Measurements from ENCODE around the gene LRRC73. TPM values are rescaled to one million over a fixed set of nuclear protein-coding genes. Genes with fewer than 3 reads are reported as not detected.

Gene LRRC73
- total and polyA plus RNA-seq, 9 of the 15 experiments (the other 6 are each of a cell fraction or from before 2014, with no cell fraction given), result 0.07 to 0.55 (median 0.16) TPM; not detected in 3

GRCh38 chr6:43477235-43478007 lies 32.7 kb downstream of the LRRC73 start, which contains the start of gene TJAP1 (continued):
- TF ChIP-seq MAX (CRISPR knock-in tag; IDR thresholded peaks at IDR 0.05) (0 out of 2 replicates have a peak, but pooled peaks have one; percentile 11), HSF4 (CRISPR knock-in tag; IDR thresholded peaks at IDR 0.05; ENCODE audit: borderline replicate concordance) (no peak), TEAD1 (CRISPR knock-in tag; IDR thresholded peaks at IDR 0.05) (no peak), TAF1 (IDR thresholded peaks at IDR 0.05; ENCODE audit: control insufficient read depth, extremely low read depth, insufficient read depth, low read length, severe bottlenecking) (peak; percentile 100), MEF2D (tag; conservative IDR thresholded peaks at IDR 0.05; ENCODE audit: low read depth) (0 out of 2 replicates have a peak, but pooled peaks have one; percentile 19), ZBTB26 (CRISPR knock-in tag; IDR thresholded peaks at IDR 0.05) (0 out of 2 replicates have a peak, but pooled peaks have one; percentile 38), C11orf30 (IDR thresholded peaks at IDR 0.05; ENCODE audit: low read depth) (peak; percentile 93), EP300 (IDR thresholded peaks at IDR 0.05; ENCODE audit: low read length) (peak; percentile 22; the same call in 1 of the 2 replicates), NCOA4 (IDR thresholded peaks at IDR 0.05; ENCODE audit: partially characterized antibody) (no peak), BRD4 (IDR thresholded peaks at IDR 0.05) (peak; percentile 79; the same call in 1 of the 2 replicates), NFIC (IDR thresholded peaks at IDR 0.05) (peak; percentile 68), HMG20A (CRISPR knock-in tag; conservative IDR thresholded peaks at IDR 0.05) (no peak), ZBTB12 (CRISPR knock-in tag; IDR thresholded peaks at IDR 0.05) (no peak), IFI16 (CRISPR knock-in tag; IDR thresholded peaks at IDR 0.05) (no peak), EP400 (IDR thresholded peaks at IDR 0.05) (peak; percentile 74), ZNF586 (CRISPR knock-in tag; conservative IDR thresholded peaks at IDR 0.05) (no peak), PPARD (CRISPR knock-in tag; IDR thresholded peaks at IDR 0.05) (no peak), AFF1 (IDR thresholded peaks at IDR 0.05; ENCODE audit: low read depth in 1 of 2, partially characterized antibody in 2 of 2) (peak in 1 of 2 experiments; percentile 67), E2F6 (IDR thresholded peaks at IDR 0.05; ENCODE audit: borderline replicate concordance in 1 of 2, extremely low read depth in 1 of 2, insufficient read depth in 1 of 2, insufficient read length in 1 of 2, low read depth in 1 of 2, low read length in 1 of 2, poor library complexity in 1 of 2, severe bottlenecking in 1 of 2) (peak; percentile 44 to 79)

Data from K562 (cell line).